ENCODE results near the gene HS1BP3.

DNA sequence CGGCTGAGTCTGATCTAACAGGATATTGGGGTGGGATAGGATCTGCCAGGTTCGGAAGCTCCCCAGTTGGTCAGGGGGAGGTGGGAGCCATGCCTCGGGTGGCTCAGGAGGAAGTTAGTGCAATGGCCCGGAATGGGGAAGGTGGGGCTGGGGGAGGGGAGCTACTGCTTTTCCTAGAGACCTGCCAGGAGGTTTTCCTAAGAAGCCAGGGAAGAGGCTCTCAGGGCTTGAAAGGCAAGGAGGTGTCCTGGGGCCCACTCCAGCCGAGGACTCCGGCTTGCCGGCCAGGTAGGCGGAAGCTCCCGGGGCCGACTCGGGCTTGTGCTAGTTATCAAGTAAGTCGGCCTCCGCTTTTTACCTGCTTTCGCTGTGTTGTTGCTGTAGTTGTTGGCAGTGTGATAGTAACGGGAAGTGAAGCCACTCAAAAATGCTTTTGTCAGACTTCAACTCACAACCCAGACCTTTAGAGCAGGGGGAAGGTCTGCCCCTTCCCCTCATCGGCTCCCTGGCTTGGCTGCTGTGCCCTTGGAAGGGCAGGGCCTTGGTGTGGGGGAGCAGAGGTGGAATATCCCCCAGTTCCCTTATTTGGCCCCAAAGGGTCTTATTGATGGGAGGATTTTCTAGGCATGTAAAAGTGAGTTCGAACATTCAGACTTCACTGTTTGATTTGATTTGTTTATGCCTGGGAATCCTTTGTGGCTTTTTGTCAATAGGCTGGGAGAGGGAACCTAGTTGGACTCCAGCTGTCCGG is 21.5 kb upstream of the HS1BP3 start:
- no peak for TF ChIP-seq POLR2A (IDR thresholded peaks at IDR 0.05)
- TF ChIP-seq, protein P1, sequence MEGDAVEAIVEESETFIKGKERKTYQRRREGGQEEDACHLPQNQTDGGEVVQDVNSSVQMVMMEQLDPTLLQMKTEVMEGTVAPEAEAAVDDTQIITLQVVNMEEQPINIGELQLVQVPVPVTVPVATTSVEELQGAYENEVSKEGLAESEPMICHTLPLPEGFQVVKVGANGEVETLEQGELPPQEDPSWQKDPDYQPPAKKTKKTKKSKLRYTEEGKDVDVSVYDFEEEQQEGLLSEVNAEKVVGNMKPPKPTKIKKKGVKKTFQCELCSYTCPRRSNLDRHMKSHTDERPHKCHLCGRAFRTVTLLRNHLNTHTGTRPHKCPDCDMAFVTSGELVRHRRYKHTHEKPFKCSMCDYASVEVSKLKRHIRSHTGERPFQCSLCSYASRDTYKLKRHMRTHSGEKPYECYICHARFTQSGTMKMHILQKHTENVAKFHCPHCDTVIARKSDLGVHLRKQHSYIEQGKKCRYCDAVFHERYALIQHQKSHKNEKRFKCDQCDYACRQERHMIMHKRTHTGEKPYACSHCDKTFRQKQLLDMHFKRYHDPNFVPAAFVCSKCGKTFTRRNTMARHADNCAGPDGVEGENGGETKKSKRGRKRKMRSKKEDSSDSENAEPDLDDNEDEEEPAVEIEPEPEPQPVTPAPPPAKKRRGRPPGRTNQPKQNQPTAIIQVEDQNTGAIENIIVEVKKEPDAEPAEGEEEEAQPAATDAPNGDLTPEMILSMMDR (IDR thresholded peaks at IDR 0.05), result no peak
